Neural crest cell (in vitro differentiated cells): Measurements from ENCODE around the gene ABCC6. TPM values are rescaled to one million over a fixed set of nuclear protein-coding genes. Genes with fewer than 3 reads are reported as not detected.
"Not testable (repeated sequence)": the region's sequence is repeated elsewhere in the genome, so short reads cannot be mapped to it uniquely, and the experiment has no call there.

Source experiments
- DNase-seq: peaks from one replicate; pipeline ENCODE4 v3.0.0; 2021; ENCODE audit warnings: low read depth, mixed read lengths, low spot score
- H3K27ac Mint-ChIP-seq: one replicate; pipeline ENCODE4 v1.8.0; 2021; ENCODE audit warnings: mild to moderate bottlenecking, mixed read lengths; ENCODE audit not compliant: unreplicated experiment
- H3K27me3 Mint-ChIP-seq: 2 replicates; pipeline ENCODE4 v1.8.0; 2021; ENCODE audit warnings: low read depth, mild to moderate bottlenecking, mixed read lengths
- H3K36me3 Mint-ChIP-seq: 2 replicates; pipeline ENCODE4 v1.8.0; 2021; ENCODE audit warnings: low read depth, mild to moderate bottlenecking, mixed read lengths
- H3K4me1 Mint-ChIP-seq: 2 replicates; pipeline ENCODE4 v1.8.0; 2021; ENCODE audit warnings: mixed read lengths
- H3K4me3 Mint-ChIP-seq: one replicate; pipeline ENCODE4 v1.8.0; 2021; ENCODE audit warnings: mild to moderate bottlenecking, mixed read lengths
- H3K9me3 Mint-ChIP-seq: 2 replicates; pipeline ENCODE4 v1.8.0; 2021; ENCODE audit warnings: mixed read lengths
- total RNA-seq: library from RNA; stranded (reverse); gene quantifications from 2 replicates; pipeline ENCODE4 v1.2.1, GENCODE V29; 2021
- TF ChIP-seq, protein P1 (sequence below): fragments of 200-600 bp; sonication (generic); conservative IDR thresholded peaks from 2 replicates; pipeline ENCODE4 v1.5.0; 2021; ENCODE audit warnings: antibody characterized with exemption, mild to moderate bottlenecking

The ABCC6 gene
- total RNA-seq, 1 donor from 2014 or later, result 2.2 TPM

DNA sequence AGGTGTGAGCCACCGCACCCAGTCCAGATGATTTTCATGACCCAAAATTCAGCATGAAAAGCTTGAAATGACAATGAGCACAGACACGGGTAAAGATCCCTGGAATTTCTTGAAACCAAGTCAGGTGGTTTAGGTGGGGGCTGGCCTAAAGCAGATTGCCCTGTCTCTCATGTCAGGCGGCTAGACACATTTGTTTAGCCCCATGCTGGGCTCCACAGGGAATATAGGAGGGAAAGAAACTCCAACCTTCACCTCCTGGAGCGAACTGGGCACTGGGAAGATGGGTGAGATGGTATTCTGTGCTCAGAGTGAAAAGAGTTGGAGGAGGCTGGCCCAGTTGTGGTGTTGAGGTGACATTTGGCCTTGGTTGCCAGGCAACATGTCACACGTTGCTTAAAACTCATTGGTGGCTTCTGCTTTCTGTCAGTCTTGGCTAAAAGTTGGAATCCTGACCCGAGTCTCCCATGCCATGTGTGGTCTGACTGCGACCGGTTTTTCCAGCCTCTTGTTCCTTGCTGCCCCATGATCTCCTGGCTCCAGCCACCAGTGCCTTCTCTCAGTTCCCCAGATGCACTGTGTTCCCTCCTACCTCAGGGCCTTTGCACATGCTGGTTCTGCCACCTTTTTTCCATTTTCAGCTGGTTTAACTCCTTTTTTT, 113.7 kb downstream of the ABCC6 start:
- Mint-ChIP-seq H3K27ac (no peak overlapping the region), H3K4me1 (no peaks in the 10 kb centered on the region), H3K36me3 (peaks cover 17% of the 10 kb centered on the region), H3K9me3 (no peaks in the 10 kb centered on the region), H3K4me3 (no peak overlapping the region), H3K27me3 (no peaks in the 10 kb centered on the region)
- no peak for DNase-seq
- TF ChIP-seq, protein P1, sequence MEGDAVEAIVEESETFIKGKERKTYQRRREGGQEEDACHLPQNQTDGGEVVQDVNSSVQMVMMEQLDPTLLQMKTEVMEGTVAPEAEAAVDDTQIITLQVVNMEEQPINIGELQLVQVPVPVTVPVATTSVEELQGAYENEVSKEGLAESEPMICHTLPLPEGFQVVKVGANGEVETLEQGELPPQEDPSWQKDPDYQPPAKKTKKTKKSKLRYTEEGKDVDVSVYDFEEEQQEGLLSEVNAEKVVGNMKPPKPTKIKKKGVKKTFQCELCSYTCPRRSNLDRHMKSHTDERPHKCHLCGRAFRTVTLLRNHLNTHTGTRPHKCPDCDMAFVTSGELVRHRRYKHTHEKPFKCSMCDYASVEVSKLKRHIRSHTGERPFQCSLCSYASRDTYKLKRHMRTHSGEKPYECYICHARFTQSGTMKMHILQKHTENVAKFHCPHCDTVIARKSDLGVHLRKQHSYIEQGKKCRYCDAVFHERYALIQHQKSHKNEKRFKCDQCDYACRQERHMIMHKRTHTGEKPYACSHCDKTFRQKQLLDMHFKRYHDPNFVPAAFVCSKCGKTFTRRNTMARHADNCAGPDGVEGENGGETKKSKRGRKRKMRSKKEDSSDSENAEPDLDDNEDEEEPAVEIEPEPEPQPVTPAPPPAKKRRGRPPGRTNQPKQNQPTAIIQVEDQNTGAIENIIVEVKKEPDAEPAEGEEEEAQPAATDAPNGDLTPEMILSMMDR, result no peak

DNA sequence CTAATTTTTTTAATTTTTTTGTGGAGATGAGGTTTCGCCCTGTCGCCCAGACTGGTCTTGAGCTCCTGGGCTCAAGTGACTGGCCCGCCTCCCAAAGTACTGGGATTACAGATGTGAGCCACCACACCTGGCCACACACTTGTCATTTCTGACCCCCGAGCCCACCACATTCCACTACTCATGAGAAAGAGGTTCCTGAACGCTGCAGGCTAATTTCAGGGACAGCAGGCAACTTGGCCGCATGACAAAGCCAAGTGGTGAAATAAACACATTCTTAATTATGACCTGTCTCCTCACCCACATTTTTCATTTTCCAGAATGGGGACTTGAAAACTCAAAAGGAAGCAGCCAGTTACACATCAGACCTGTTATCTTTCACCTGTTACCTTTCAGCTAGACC, 114.5 kb downstream of the ABCC6 start:
- peaks cover 20% of the 10 kb centered on the region for H3K36me3 Mint-ChIP-seq
- H3K27me3 Mint-ChIP-seq, result no peaks in the 10 kb centered on the region
- TF ChIP-seq, protein P1, result no peak
- no peak overlapping the region for H3K4me3 Mint-ChIP-seq
- no peak for DNase-seq
- H3K4me1 Mint-ChIP-seq, result no peaks in the 10 kb centered on the region
- H3K9me3 Mint-ChIP-seq, result no peaks in the 10 kb centered on the region
- no peak overlapping the region for H3K27ac Mint-ChIP-seq

DNA sequence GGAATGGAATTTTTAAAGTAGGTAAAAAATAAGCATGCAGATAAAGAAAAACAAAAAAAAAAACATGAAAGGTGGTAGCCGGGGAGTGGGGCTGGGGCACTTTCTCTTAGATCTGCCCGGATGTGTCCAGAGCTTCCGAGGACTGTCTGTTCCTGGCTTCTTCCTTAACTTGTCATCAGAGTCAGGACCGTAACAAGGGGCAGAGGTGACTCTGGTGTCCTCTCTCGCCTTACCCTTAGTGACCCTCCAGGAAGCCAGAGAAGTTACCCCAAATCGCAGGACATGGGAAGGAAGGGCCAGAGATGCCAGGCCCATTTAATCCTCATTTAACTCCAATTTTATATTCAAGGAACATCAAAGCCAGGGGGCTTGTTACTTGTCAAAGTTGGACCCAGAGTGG, 115.5 kb downstream of the ABCC6 start:
- Mint-ChIP-seq H3K36me3 (peaks cover 26% of the 10 kb centered on the region), H3K9me3 (no peaks in the 10 kb centered on the region), H3K4me3 (no peak overlapping the region), H3K27me3 (no peaks in the 10 kb centered on the region), H3K4me1 (no peaks in the 10 kb centered on the region), H3K27ac (no peak overlapping the region)
- TF ChIP-seq, protein P1, result no peak
- DNase-seq, result no peak

DNA sequence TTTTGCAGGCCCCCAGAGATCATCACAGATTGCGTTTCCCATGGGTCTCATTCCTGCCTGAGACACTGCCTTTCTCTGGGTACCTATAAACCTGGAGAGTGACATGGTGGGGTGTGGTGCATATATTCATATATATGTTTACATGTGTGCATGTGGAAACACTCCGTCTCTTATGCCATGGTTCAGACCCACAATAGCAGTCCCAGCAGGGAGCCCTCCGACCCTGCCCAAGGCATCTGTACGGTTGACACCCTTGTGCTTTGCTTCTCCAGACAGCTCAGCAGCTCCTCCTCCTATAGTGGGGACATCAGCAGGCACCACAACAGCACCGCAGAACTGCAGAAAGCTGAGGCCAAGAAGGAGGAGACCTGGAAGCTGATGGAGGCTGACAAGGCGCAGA, 116.8 kb downstream of the ABCC6 start:
- H3K27ac Mint-ChIP-seq, result no peak overlapping the region
- H3K4me1 Mint-ChIP-seq, result no peaks in the 10 kb centered on the region
- DNase-seq, result no peak
- no peaks in the 10 kb centered on the region for H3K9me3 Mint-ChIP-seq
- no peak overlapping the region for H3K4me3 Mint-ChIP-seq
- TF ChIP-seq, protein P1, result no peak
- H3K27me3 Mint-ChIP-seq, result no peaks in the 10 kb centered on the region
- H3K36me3 Mint-ChIP-seq, result peaks cover 22% of the 10 kb centered on the region

DNA sequence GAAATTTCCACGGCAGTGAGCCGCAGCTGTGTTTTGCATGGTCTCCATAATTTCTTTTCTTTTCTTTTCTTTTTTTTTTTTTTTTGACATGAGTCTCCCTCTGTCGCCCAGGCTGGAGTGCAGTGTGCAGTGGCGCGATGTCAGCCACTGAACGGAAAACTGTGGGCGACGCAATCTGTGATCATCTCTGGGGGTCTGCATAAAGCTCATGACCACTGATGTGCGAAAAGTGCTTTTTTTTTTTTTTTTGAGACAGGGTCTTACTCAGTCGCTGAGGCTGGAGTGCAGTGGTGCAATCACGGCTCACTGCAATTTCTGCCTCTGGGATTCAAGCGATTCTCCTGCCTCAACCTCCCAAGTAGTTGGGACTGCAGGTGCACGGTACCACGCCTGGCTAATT, 117.6 kb downstream of the ABCC6 start:
- Mint-ChIP-seq H3K36me3 (peaks cover 21% of the 10 kb centered on the region), H3K4me1 (no peaks in the 10 kb centered on the region), H3K4me3 (no peak overlapping the region), H3K27ac (no peak overlapping the region), H3K27me3 (no peaks in the 10 kb centered on the region), H3K9me3 (no peaks in the 10 kb centered on the region)
- no peak for DNase-seq
- TF ChIP-seq, protein P1, result no peak

DNA sequence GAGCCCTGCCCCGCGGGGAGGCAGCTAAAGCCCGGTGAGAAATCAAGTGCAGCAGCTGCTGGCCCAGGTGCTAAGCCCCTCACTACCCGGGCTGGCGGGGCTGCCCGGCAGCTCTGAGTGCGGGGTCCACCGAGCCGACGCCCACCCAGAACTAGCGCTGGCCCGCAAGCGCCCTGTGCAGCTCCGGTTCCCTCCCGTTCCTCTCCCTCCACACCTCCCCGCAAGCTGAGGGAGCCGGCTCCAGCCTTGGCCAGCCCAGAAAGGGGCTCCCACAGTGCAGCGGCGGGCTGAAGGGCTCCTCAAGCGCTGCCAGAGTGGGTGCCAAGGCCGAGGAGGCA, 118.5 kb downstream of the ABCC6 start:
- H3K9me3 Mint-ChIP-seq, DNase-seq, H3K4me1 Mint-ChIP-seq, H3K27ac Mint-ChIP-seq, H3K4me3 Mint-ChIP-seq, H3K27me3 Mint-ChIP-seq: not testable (repeated sequence)
- H3K36me3 Mint-ChIP-seq, result peaks cover 21% of the 10 kb centered on the region

DNA sequence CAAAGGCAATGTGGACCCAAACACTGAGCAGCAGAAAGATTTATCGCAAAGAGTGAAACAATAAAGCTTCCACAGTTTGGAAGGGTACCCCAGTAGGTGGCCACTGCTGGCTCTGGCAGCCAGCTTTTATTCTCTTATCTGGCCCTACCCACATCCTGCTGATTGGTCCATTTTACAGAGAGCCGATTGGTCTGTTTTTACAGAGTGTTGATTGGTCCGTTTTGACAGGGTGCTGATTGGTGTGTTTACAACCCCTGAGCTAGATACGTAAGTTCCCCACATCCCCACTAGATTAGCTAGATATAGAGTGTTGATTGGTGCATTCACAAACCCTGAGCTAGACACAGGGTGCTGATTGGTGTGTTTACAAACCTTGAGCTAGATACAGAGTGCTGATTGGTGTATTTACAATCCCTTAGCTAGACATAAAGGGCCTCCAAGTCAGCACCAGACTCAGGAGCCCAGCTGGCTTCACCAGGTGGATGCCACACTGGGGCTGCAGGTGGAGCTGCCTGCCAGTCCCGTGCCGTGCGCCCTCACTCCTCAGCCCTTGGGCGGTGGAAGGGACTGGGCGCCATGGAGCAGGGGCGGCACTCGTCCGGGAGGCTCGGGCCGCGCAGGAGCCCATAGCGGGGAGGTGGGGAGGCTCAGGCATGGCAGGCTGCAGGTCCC, 119.0 kb downstream of the ABCC6 start:
- not testable (repeated sequence) for H3K4me3 Mint-ChIP-seq, H3K27me3 Mint-ChIP-seq, H3K9me3 Mint-ChIP-seq, H3K4me1 Mint-ChIP-seq, H3K27ac Mint-ChIP-seq, DNase-seq
- peaks cover 21% of the 10 kb centered on the region for H3K36me3 Mint-ChIP-seq
